Right lobe of liver (tissue), 4 donors: Measurements from ENCODE around the gene GPSM3.

ENCODE experiments used
- CTCF ChIP-seq, 4 donors: fragments of 200-600 bp in 3 of 4; fragments of 450-650 bp in 1 of 4; IDR thresholded peaks; one replicate each; pipeline versions ENCODE4 v1.5.1 to v1.8.0; 2016 to 2022; ENCODE audit warnings: antibody characterized with exemption in 4 of 4, mild to moderate bottlenecking in 2 of 4
- POLR2A ChIP-seq: fragments of 450-650 bp; IDR thresholded peaks from one replicate; pipeline ENCODE4 v1.6.1; 2017; ENCODE audit warnings: antibody characterized with exemption, mild to moderate bottlenecking
- donor health status: DM: no; HTN: no; CAD: no.
- donor health status: DM: no; HTN: no; CAD: no.
- donor health status: DM: no; HTN: yes; CAD: no.

GRCh38 chr6:32166411-32167061 is 25.9 kb downstream of the GPSM3 start:
- TF ChIP-seq CTCF (IDR thresholded peaks at IDR 0.05) = no peak
- TF ChIP-seq POLR2A = no peak
